ENCODE data around the gene CAVIN2. TPM values are rescaled to one million over a fixed set of nuclear protein-coding genes. Genes with fewer than 3 reads are reported as not detected.

The CAVIN2 gene
- total and polyA plus RNA-seq, 9 of the 15 experiments (the other 6 are each of a cell fraction or from before 2014, with no cell fraction given): 20.6 to 92.4 (median 69.0) TPM

- TF ChIP-seq, protein P1, sequence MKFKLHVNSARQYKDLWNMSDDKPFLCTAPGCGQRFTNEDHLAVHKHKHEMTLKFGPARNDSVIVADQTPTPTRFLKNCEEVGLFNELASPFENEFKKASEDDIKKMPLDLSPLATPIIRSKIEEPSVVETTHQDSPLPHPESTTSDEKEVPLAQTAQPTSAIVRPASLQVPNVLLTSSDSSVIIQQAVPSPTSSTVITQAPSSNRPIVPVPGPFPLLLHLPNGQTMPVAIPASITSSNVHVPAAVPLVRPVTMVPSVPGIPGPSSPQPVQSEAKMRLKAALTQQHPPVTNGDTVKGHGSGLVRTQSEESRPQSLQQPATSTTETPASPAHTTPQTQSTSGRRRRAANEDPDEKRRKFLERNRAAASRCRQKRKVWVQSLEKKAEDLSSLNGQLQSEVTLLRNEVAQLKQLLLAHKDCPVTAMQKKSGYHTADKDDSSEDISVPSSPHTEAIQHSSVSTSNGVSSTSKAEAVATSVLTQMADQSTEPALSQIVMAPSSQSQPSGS (CRISPR knock-in tag; IDR thresholded peaks at IDR 0.05): no peak
- TF ChIP-seq, protein P2, sequence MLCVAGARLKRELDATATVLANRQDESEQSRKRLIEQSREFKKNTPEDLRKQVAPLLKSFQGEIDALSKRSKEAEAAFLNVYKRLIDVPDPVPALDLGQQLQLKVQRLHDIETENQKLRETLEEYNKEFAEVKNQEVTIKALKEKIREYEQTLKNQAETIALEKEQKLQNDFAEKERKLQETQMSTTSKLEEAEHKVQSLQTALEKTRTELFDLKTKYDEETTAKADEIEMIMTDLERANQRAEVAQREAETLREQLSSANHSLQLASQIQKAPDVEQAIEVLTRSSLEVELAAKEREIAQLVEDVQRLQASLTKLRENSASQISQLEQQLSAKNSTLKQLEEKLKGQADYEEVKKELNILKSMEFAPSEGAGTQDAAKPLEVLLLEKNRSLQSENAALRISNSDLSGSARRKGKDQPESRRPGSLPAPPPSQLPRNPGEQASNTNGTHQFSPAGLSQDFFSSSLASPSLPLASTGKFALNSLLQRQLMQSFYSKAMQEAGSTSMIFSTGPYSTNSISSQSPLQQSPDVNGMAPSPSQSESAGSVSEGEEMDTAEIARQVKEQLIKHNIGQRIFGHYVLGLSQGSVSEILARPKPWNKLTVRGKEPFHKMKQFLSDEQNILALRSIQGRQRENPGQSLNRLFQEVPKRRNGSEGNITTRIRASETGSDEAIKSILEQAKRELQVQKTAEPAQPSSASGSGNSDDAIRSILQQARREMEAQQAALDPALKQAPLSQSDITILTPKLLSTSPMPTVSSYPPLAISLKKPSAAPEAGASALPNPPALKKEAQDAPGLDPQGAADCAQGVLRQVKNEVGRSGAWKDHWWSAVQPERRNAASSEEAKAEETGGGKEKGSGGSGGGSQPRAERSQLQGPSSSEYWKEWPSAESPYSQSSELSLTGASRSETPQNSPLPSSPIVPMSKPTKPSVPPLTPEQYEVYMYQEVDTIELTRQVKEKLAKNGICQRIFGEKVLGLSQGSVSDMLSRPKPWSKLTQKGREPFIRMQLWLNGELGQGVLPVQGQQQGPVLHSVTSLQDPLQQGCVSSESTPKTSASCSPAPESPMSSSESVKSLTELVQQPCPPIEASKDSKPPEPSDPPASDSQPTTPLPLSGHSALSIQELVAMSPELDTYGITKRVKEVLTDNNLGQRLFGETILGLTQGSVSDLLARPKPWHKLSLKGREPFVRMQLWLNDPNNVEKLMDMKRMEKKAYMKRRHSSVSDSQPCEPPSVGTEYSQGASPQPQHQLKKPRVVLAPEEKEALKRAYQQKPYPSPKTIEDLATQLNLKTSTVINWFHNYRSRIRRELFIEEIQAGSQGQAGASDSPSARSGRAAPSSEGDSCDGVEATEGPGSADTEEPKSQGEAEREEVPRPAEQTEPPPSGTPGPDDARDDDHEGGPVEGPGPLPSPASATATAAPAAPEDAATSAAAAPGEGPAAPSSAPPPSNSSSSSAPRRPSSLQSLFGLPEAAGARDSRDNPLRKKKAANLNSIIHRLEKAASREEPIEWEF (CRISPR knock-in tag; IDR thresholded peaks at IDR 0.05): no peak
- no peak for TF ChIP-seq NR1H2 (CRISPR knock-in tag; IDR thresholded peaks at IDR 0.05)
- 0 out of 2 replicates have a peak, but pooled peaks have one; percentile 28 for TF ChIP-seq NR2F6 (CRISPR knock-in tag; IDR thresholded peaks at IDR 0.05)
- no peak for TF ChIP-seq MCM7 (IDR thresholded peaks at IDR 0.05)
- TF ChIP-seq ZFP36 (IDR thresholded peaks at IDR 0.05; ENCODE audit: low read depth, low read length, partially characterized antibody): no peak
- TF ChIP-seq KDM1A (IDR thresholded peaks at IDR 0.05): peak; percentile 42 to 51; a peak in 2 of 4 replicates
- TF ChIP-seq CCNT2 (IDR thresholded peaks at IDR 0.05; ENCODE audit: borderline replicate concordance, extremely low read depth, insufficient read length, low read depth, low read length): no peak
- peak; percentile 18; the same call in 1 of the 2 replicates for TF ChIP-seq ZNF197 (CRISPR knock-in tag; IDR thresholded peaks at IDR 0.05; ENCODE audit: low read depth)
- TF ChIP-seq CBX3 (IDR thresholded peaks at IDR 0.05; ENCODE audit: borderline replicate concordance in 1 of 2, low read length in 2 of 2): no peak
- TF ChIP-seq, protein P3, sequence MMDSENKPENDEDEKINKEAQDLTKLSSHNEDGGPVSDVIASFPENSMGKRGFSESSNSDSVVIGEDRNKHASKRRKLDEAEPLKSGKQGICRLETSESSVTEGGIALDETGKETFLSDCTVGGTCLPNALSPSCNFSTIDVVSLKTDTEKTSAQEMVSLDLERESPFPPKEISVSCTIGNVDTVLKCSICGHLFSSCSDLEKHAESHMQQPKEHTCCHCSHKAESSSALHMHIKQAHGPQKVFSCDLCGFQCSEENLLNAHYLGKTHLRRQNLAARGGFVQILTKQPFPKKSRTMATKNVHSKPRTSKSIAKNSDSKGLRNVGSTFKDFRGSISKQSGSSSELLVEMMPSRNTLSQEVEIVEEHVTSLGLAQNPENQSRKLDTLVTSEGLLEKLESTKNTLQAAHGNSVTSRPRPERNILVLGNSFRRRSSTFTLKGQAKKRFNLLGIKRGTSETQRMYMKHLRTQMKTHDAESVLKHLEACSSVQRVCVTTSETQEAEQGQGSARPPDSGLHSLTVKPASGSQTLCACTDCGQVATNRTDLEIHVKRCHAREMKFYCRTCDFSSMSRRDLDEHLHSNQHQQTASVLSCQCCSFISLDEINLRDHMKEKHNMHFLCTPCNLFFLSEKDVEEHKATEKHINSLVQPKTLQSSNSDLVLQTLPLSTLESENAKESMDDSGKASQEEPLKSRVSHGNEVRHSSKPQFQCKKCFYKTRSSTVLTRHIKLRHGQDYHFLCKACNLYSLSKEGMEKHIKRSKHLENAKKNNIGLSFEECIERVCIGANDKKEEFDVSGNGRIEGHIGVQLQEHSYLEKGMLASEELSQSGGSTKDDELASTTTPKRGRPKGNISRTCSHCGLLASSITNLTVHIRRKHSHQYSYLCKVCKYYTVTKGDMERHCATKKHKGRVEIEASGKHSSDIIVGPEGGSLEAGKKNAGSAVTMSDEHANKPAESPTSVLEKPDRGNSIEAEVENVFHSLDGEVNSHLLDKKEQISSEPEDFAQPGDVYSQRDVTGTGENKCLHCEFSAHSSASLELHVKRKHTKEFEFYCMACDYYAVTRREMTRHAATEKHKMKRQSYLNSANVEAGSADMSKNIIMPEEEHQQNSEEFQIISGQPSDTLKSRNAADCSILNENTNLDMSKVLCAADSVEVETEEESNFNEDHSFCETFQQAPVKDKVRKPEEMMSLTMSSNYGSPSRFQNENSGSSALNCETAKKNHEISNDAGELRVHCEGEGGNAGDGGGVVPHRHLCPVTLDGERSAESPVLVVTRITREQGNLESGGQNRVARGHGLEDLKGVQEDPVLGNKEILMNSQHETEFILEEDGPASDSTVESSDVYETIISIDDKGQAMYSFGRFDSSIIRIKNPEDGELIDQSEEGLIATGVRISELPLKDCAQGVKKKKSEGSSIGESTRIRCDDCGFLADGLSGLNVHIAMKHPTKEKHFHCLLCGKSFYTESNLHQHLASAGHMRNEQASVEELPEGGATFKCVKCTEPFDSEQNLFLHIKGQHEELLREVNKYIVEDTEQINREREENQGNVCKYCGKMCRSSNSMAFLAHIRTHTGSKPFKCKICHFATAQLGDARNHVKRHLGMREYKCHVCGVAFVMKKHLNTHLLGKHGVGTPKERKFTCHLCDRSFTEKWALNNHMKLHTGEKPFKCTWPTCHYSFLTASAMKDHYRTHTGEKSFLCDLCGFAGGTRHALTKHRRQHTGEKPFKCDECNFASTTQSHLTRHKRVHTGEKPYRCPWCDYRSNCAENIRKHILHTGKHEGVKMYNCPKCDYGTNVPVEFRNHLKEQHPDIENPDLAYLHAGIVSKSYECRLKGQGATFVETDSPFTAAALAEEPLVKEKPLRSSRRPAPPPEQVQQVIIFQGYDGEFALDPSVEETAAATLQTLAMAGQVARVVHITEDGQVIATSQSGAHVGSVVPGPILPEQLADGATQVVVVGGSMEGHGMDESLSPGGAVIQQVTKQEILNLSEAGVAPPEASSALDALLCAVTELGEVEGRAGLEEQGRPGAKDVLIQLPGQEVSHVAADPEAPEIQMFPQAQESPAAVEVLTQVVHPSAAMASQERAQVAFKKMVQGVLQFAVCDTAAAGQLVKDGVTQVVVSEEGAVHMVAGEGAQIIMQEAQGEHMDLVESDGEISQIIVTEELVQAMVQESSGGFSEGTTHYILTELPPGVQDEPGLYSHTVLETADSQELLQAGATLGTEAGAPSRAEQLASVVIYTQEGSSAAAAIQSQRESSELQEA (IDR thresholded peaks at IDR 0.05; ENCODE audit: low read depth): no peak
These were observed 20.0 kb upstream of the CAVIN2 start (continued) for GRCh38 chr2:191866675-191867506.

All from K562 (cell line).